NOMO-1 (cell line): ENCODE results near the gene ZNF813.
"Not testable (repeated sequence)": the region's sequence is repeated elsewhere in the genome, so short reads cannot be mapped to it uniquely, and the experiment has no call there.

Experiments
- DNase-seq, 2 experiments: peaks; one replicate each; lab custom pipeline; 2025; ENCODE audit not compliant: unreplicated experiment in 2 of 2; lab: John Stamatoyannopoulos, UW

Gene ZNF813

DNA sequence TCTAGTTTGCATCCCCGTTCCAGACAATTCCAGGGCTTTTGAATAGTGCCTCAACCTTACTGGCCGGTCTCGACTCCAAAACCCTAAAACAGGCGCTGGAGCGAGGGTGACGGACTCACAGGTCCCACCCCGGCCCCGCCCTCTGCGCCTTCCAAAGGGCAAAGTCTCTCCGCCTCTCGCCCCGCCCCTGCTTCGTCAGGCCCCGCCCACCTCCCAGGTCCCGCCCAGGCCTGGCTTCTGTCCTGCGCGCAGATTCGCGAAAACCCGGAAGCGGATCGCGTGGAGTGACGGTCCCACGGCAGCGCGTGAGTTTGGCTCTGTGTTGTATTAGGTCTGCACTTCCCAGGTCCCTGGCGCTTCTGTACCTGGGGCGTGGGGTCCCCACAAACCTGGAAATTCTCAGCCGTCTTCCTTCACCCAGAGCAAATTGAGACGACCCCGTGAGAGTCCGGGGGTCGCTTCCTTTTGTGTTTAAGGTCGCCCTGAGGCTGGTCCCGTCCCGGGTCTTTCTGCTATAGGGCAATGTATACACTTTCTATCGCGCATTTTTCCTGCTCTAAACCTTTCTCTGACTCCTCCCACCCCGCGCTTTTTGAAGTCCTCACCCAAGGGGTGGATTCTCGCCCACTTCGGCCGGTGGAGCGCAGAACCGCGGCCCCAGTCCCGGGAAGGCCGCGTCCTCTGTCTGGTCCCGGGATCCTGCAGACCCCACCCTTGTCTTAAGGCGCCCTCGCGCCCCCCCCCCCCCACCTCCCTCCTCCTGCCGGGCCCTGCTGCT lies at the start of gene ZNF813:
TSS of gene ZNF813 (plus strand) at position 249 of the 778 bp plus-strand sequence. CDS start 16,090 bp downstream, outside the sequence.
- DNase-seq: peak; percentile 76 to 87

DNA sequence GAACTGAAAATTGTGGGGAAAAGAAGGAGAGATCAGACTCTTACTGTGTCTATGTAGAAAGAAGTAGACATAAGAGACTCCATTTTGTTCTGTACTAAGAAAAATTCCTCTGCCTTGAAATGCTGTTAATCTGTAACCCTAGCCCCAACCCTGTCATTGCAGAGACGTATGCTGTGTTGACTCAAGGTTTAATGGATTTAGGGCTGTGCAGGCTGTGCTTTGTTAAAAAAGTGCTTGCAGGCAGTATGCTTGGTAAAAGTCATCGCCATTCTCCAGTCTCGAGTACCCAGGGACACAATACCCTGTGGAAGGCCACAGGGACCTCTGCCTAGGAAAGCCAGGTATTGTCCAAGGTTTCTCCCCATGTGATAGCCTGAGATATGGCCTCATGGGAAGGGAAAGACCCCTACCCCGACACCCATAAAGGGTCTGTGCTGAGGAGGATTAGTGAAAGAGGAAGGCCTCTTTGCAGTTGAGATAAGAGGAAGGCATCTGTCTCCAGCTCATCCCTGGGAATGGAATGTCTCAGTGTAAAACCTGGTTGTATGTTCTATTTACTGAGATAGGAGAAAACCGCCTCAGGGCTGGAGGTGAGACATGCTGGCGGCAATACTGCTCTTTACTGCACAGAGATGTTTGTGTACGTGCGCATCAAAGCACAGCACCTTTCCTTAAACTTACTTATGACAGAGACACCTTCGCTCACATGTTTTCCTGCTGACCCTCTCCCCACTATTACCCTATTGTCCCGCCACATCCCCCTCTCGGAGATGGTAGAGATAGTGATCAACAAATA lies 46.8 kb upstream of the ZNF813 start:
- DNase-seq: not testable (repeated sequence)

DNA sequence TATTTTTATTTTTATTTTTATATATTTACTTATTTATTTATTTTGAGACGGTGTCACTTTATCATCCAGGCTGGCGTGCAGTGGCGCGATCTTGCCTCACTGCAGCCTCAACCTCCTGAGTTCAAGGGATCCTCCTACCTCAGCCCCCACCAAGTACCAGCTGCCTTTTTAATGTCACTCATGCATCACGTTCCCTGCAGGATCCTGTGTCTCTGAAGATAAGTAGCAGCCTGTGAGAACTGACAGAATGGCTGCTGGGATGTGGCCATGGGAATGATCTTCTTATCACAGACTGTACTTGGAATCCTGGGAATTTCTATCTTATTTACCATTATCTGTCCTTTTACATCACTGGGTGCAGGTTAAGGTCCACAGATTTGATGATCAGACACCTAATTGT lies 45.0 kb upstream of the ZNF813 start:
- no peak for DNase-seq

DNA sequence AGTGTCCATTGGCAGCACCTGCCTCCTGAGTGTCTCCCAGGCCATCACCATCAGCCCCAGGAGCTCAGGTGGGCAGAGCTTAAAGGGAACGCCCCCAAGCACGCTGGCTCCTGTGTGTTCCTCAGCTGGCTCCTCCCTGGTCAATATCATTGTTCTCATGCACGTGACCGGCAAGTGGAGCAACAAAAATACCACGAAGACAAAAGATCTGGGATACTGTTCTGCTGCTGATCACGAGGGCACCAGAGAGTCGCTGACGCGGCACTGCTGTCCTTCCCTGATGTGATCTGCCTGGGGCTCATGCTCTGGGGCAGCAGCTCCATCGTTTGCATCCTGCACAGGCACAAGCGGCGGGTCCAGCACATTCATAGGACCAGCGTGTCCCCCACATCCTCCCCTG lies 44.5 kb upstream of the ZNF813 start:
- not testable (repeated sequence) for DNase-seq

DNA sequence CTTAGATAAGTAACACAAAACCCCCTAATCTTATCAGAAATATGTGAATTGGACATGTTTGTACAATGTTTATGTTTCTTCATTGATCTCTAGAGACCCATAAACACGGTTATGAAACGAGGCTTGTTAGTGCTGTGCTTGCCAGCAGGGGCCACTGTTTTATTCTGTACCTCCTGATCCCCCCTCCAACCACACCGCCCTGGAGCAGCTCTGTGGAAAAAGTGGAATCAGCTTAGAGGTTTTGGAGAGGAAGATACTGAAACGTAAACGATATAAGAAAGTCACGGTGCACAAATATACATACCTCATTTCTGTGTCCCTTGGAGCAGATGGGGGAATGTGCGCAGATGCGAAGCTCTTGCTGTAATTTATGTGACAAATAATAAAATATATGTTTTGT lies 43.9 kb upstream of the ZNF813 start:
- DNase-seq: not testable (repeated sequence)

DNA sequence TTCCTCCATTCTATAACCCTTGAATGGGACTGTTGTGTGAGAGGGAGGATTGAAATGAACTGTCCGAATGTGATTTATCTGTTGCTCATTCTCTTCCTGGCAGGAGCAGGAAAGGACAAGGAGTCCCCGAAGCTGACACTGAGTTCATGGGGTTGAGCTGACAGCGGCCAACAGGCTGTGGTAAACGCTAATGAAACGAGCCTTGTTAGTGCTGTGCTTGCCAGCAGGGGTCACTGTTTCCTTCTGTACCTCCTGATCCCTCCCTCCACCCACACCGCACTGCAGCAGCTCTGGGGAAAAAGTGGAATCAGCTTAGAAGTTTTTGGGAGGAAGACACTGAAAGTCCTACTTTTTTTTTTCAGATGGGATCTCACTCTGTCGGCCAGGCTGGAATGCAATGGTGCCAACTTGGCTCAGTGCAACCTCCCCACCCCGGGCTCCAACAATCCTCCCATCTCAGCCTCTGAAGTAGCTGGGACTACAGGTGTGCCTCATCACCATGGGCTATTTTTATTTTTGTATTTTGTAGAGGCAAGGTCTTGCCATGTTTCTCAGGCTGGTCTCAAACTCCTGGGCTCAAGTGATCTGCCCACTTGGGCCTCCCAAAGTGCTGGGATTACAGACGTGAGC lies 42.5 kb upstream of the ZNF813 start:
- DNase-seq: peak in 1 of 2 experiments; percentile 18

DNA sequence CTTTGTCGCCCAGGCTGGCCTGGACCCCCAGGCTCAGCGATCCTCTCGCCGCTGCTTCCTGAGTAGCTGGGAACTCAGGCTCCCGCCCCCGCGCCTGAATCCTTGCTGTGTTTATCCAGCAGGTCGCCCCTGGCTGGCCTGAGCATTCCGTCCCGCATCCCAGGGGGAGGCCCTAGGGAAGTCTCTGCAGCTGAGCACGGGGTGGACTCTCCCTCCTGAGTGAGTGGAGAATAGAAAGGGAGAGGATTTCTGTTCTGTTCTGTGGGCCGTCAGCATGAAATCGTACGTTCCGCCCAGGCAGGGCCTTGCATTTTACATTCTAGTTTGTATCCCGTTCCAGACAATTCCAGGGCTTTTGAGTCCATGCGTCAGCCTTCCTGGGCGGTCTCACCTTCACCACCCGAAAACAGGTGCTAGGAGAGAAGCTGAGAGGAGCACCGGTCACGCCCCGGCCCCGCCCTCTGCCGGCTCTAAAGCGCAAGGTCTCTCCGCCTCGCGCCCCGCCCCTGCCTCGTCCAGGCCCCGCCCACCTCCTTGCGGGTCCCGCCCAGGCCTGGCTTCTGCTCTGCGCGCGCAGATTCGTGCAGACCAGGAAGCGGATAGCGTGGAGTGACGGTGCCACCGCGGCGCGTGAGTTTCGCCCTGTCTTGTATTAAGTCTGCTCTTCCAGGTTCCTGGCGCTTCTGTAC lies 36.0 kb upstream of the ZNF813 start, which contains the start of gene ZNF761:
TSS of gene ZNF761 (plus strand) at position 586 of the 689 bp plus-strand sequence. CDS start 15,285 bp downstream, outside the sequence.
- peak; percentile 85 to 86 for DNase-seq

DNA sequence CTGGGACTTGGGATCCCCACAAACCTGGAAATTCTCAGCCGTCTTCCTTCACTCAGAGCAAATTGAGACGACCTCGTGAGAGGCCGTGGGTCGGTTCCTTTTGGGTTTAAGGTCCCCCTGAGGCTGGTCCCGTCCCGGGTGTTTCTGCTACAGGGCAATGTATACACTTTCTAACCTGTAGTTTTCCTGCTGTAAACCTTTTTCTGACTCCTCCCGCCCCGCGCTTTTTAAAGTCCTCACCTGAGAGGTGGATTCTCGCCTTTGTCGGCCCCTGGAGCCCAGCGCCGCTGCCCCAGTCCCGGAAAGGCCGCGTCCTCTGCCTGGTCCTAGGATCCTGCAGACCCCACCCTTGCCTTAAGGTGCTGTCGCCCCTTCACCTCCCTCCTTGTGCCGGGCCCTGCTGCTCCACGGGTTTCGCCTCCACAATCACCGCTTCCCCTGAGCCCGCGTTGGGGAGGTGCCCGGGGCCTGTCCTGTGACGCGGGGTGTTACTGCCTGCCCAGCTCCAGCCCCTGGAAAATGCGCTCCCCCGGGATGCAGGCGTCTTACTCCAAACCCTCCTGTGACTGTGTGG lies 35.4 kb upstream of the ZNF813 start:
- no peak for DNase-seq

DNA sequence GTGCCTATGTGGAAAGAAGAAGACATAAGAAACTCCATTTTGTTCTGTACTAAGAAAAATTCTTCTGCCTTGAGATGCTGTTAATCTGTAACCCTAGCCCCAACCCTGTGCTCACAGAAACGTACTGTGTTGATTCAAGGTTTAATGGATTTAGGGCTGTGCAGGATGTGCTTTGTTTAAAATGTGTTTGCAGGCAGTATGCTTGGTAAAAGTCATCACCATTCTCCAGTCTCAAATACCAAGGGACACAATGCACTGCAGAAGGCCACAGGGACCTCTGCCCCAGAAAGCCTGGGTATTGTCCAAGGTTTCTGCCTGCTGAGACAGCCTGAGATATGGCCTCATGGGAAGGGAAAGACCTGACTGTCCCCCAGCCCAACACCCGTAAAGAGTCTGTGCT lies 23.7 kb upstream of the ZNF813 start:
- not testable (repeated sequence) for DNase-seq

DNA sequence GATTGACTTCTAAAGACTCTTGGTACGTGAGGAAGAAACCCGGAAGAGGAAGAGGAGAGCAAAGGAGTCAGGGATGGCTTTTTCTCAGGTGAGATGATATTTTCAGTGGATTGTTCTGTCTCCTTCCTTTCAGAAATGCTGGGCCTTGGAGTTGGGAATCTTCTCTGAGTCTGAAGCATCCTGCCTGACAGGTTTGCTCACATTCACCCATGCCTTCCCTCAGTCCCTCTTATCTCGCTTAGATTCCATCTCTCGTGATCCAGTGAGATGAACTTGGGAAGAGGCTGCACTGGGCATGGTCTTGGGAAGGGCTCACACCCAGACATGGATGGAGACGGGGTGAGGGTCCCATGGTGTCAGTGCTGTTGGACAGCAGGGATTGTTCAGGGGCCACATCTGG lies 20.3 kb upstream of the ZNF813 start:
- DNase-seq: not testable (repeated sequence)

DNA sequence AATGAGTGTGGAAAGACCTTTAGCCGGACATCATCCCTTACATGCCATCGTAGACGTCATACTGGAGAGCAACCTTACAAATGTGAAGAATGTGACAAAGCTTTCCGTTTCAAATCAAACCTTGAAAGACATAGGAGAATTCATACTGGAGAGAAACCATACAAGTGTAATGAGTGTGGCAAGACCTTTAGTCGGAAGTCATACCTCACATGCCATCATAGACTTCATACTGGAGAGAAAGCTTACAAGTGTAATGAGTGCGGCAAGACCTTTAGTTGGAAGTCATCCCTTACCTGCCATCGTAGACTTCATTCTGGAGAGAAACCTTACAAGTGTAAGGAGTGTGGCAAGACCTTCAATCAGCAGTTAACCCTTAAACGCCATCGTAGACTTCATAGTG lies 11.7 kb upstream of the ZNF813 start:
- DNase-seq: no peak

DNA sequence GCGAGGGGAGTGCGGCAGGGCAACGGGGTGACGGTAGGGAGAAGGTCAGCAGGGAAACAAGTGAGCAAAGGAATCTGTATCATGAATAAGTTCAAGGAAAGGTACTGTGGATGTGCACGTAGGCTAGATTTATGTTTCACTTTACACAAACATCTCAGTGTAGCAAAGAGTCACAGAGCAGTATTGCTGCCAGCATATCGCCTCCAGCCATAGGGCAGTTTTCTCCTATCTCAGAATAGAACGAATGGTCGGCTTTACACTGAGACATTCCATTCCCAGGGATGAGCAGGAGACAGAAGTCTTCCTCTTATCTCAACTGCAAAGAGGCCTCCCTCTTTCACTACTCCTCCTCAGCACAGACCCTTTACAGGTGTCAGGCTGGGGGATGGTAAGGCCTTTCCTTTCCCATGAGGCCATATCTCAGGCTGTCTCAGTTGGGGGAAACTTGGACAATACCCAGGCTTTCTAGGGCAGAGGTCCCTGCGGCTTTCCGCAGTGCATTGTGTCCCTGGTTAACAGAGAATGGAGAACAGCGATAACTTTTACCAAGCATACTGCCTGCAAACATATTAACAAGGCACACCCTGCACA lies 7.3 kb upstream of the ZNF813 start:
- not testable (repeated sequence) for DNase-seq

DNA sequence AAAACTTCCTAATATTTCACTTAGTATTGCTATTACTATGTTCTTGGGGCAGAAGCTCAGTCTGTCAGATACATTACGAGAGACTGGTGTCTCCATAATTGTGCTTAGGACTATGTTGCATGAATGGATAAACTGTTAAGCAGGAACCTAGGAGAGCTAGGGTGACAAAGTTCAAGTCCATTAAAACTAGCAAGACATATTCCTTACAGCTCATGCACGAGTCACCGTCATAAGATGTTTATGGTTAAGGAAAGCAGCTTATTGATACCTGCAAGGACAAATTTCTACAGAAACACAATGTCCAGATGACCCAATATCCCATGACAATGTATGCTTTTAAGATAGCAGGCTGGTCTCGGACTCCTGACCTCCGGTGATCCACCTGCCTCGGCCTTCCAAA lies 5.7 kb upstream of the ZNF813 start:
- DNase-seq: no peak

DNA sequence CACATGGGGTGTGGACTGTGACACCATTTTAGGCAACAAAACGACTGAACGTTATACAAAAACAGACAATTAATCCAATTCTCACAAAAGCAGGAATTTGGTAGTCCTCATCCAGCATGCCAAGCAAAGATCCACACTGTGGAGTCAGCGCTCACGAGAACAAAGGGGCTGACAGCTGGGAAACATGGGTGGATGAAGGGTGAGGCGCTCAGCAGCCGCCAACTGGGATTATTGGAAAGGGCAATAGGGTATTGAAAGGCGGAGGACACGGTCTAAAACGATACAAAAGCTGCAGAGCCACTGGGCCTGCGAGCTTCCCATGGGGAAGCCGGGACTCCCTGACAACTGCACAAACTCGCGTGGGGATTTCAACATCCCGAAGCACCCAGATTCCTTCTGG lies 4.7 kb upstream of the ZNF813 start:
- DNase-seq: no peak

DNA sequence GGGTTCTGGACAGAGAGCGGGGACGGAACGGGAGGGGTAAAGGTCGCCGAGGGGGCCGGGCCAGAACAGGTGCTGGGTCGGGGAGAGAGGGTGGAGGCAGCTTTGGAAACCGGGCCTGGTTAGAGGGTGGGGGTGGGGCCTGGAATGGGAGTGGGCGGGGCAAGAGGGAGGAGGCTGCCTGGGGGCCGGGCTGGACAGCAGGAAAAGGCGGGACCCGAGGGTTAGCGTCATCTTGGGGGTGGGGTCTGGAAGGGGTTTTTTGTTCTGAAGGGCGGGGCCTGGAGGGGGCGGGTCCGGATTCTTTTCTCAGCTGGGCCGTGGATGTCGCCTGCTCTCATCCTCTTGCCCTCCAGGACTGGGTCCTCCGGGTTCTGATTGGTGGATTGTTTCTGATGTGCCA lies 4.3 kb upstream of the ZNF813 start:
- DNase-seq: no peak

DNA sequence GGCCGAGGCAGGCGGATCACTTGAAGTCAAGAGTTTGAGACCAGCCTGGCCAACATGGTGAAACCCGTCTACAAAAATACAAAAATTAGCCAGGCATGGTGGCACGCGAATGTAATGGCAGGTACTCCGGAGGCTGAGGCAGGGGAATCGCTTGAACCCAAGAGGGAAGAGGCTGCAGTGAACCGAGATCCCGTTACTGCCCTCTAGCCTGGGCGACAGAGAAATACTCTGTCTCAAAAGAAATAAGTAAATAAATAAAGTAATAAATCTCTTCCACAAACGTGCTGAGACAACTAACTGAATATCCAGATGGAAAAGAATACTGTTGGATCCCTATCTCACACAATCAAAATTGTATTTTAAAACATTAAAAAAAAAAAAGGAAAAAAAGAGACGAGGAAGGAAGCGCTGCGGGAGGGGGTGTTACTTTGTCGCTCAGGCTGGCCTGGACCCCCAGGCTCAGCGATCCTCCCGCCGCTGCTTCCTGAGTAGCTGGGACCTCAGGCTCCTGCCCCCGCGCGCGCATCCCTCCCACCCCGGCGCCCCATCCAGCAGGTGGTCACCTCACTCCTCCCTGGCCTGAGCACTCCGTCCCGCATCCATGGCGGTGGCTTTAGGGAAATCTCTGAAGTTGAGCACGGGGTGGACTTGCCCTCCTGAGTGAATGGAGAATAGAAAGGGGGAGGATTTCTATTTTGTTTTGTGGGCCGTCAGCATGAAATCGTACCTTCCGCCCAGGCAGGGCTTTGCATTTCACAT lies 628 bp upstream of the ZNF813 start:
- peak in 1 of 2 experiments; percentile 27 for DNase-seq

DNA sequence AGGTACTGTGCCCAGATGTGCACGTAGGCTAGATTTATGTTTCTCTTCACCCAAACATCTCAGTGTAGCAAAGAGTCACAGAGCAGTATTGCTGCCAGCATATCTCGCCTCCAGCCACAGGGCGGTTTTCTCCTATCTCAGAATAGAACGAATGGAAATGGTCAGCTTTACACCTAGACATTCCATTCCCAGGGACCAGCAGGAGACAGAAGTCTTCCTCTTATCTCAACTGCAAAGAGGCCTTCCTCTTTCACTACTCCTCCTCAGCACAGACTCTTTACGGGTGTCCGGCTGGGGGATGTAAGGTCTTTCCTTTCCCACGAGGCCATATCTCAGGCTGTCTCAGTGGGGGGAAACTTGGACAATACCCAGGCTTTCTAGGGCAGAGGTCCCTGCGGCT lies 1.1 kb downstream of the ZNF813 start:
- not testable (repeated sequence) for DNase-seq

DNA sequence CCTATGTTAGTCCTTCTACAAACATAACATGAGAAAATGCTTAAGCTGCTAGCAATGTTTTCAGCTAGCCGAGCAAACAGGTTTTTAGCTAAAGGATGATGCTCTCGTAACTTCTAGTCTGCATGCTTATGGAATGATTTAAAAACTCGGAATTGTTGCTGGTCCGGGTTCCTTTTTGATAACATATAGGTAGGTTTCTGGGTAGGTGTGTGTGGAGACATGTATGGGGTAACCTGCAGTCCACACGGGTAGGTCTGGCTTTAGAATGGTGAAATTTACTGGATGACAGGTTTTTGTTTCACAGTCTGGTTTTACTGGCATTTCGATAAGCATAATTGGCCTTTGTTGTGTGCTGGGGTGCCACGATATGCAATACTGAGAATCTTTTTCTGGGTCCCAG lies 4.4 kb downstream of the ZNF813 start:
- no peak for DNase-seq

DNA sequence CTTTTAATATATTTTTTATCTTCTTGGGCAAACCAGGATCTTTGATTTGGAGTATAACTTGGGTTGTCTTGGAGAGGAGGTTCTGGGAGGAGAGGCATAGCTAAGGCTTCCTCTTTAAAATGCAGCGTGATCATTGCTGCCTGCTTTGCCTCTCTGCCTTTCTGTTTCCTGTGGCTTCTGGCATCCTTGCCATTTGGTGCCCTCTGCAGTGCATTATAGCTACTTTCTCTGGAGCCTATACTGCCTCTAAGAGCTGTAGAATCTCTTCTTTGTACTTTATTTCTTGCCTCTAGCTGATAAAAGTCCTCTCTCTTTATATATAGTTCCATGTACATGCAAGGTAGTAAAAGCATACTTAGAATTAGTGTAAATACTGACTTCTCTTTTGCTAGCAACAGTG lies 7.3 kb downstream of the ZNF813 start:
- DNase-seq: not testable (repeated sequence)
